GM12878 (cell line): ENCODE data around the gene KCNQ1. TPM values are rescaled to one million over a fixed set of nuclear protein-coding genes. Genes with fewer than 3 reads are reported as not detected.

Experiments
- ATAC-seq: fragments of 200-7000 bp; cut with Tn5 transposase; 3 replicates; pipeline ENCODE4 v1.9.1; 2020; ENCODE audit warnings: mild to moderate bottlenecking, moderate library complexity
- BruUV-seq: library from RNA; stranded (reverse); fragments of 400-500 nt; replicated peaks from 2 replicates; lab custom pipeline; 2021; lab: Mats Ljungman, UMichigan
- CTCF ChIA-PET: fragments of 300-600 bp; sonication (Branson Sonifier 250); formaldehyde crosslinking; extraction: SDS; loops from one replicate; lab custom pipeline; 2021; ENCODE audit warnings: inconsistent platforms; lab: Yijun Ruan, JAX
- POLR2A ChIA-PET: fragments of 350-600 bp; formaldehyde crosslinking; extraction: SDS; loops from one replicate; lab custom pipeline; 2021; ENCODE audit warnings: inconsistent platforms; lab: Charles Lee
- RAD21 ChIA-PET: fragments of 300-600 bp; sonication (Branson Sonifier 250); formaldehyde crosslinking; loops from one replicate; lab custom pipeline; 2023; ENCODE audit warnings: antibody characterized with exemption; ENCODE audit not compliant: unreplicated experiment; lab: Charles Lee
- SMC1A ChIA-PET: fragments of 300-600 bp; sonication (Branson Sonifier 250); formaldehyde crosslinking; loops from one replicate; lab custom pipeline; 2023; ENCODE audit not compliant: unreplicated experiment, uncharacterized antibody; lab: Charles Lee
- DNase-seq: peaks from one replicate; pipeline ENCODE4 v3.0.0-alpha.2; 2011; ENCODE audit warnings: low read depth, low spot score
- FAIRE-seq: peaks from 3 replicates; lab custom pipeline; 2011; peaks lifted over from hg19 to GRCh38; lab: Jason Lieb, UNC
- H2AFZ ChIP-seq: 2 replicates; pipeline ENCODE4 v1.6.0; 2011; ENCODE audit warnings: low read depth, low read length, control low read depth; ENCODE audit not compliant: control insufficient read depth
- H3K27ac ChIP-seq: 2 replicates; pipeline ENCODE4 v1.5.1; 2011; ENCODE audit warnings: control low read depth; ENCODE audit not compliant: control insufficient read depth, insufficient read depth
- H3K27me3 ChIP-seq, 2 experiments: replicated peaks in 1 of 2; 2 replicates each; pipeline versions ENCODE4 v1.6.0 to v1.6.1; 2011; ENCODE audit warnings: low read length in 1 of 2; ENCODE audit not compliant: control insufficient read depth in 2 of 2, insufficient read depth in 2 of 2
- H3K36me3 ChIP-seq, 2 experiments: 2 replicates each; pipeline ENCODE4 v1.5.1; 2011; ENCODE audit warnings: low read length in 1 of 2; ENCODE audit not compliant: control insufficient read depth in 2 of 2, insufficient read depth in 2 of 2
- H3K4me1 ChIP-seq: 2 replicates; pipeline ENCODE4 v1.6.1; 2011; ENCODE audit warnings: mild to moderate bottlenecking, low read length, moderate library complexity, mixed read lengths; ENCODE audit not compliant: control insufficient read depth, insufficient read depth
- H3K4me2 ChIP-seq: 2 replicates; pipeline ENCODE4 v1.6.0; 2011; ENCODE audit warnings: control low read depth; ENCODE audit not compliant: control insufficient read depth, insufficient read depth
- H3K4me3 ChIP-seq: fragments of 200-600 bp; sonication (generic); 2 replicates; pipeline ENCODE4 v1.5.1; 2016
- H3K79me2 ChIP-seq: 2 replicates; pipeline ENCODE4 v1.6.0; 2011; ENCODE audit warnings: low read length; ENCODE audit not compliant: control insufficient read depth, insufficient read depth
- H3K9ac ChIP-seq: 2 replicates; pipeline ENCODE4 v1.8.0; 2011; ENCODE audit warnings: low read length, control low read depth, mixed read lengths; ENCODE audit not compliant: control insufficient read depth, insufficient read depth
- H3K9me3 ChIP-seq: replicated peaks from 3 replicates; pipeline ENCODE4 v1.5.1; 2011; ENCODE audit warnings: mild to moderate bottlenecking, low read length; ENCODE audit not compliant: control insufficient read depth, insufficient read depth
- H4K20me1 ChIP-seq: 2 replicates; pipeline ENCODE4 v1.6.0; 2011; ENCODE audit not compliant: control insufficient read depth, insufficient read depth
- ATF7 ChIP-seq: fragments of 450-650 bp; IDR thresholded peaks from 2 replicates; pipeline ENCODE4 v1.6.1; 2016; ENCODE audit warnings: low read depth, mild to moderate bottlenecking
- HDAC6 ChIP-seq: fragments of 200-600 bp; sonication (generic); IDR thresholded peaks from one replicate; pipeline ENCODE4 v1.8.0; 2017; ENCODE audit warnings: antibody characterized with exemption; ENCODE audit not compliant: unreplicated experiment
- PBX3 ChIP-seq: IDR thresholded peaks from 2 replicates; pipeline ENCODE4 v1.6.1; 2011; ENCODE audit warnings: mild to moderate bottlenecking, low read depth, low read length, moderate library complexity; ENCODE audit not compliant: insufficient replicate concordance
- POLR2A ChIP-seq: IDR thresholded peaks from 2 replicates; pipeline ENCODE4 v1.6.1; 2011; ENCODE audit warnings: low read depth, mild to moderate bottlenecking, low read length
- POU2F2 ChIP-seq: IDR thresholded peaks from 3 replicates; pipeline ENCODE4 v1.6.1; 2011; ENCODE audit warnings: low read depth, mild to moderate bottlenecking, low read length, borderline replicate concordance
- PRDM15 ChIP-seq: fragments of 450-650 bp; formaldehyde crosslinking; IDR thresholded peaks from 2 replicates; pipeline ENCODE4 v1.4.0; 2020; ENCODE audit warnings: mild to moderate bottlenecking, moderate library complexity
- RAD51 ChIP-seq: fragments of 450-650 bp; IDR thresholded peaks from 2 replicates; pipeline ENCODE4 v1.6.1; 2016; ENCODE audit warnings: moderate library complexity, mild to moderate bottlenecking, inconsistent platforms
- SPI1 ChIP-seq: IDR thresholded peaks from 2 replicates; pipeline ENCODE4 v1.6.1; 2011; ENCODE audit warnings: low read depth, mild to moderate bottlenecking, low read length, moderate library complexity, borderline replicate concordance; ENCODE audit not compliant: insufficient read depth
- SUPT20H ChIP-seq: IDR thresholded peaks from 2 replicates; pipeline ENCODE4 v1.6.1; 2011; ENCODE audit warnings: low read depth, mild to moderate bottlenecking, low read length, moderate library complexity, borderline replicate concordance; ENCODE audit not compliant: control insufficient read depth
- TARDBP ChIP-seq: IDR thresholded peaks from 2 replicates; pipeline ENCODE4 v1.6.1; 2016; ENCODE audit warnings: borderline replicate concordance
- TCF7 ChIP-seq: IDR thresholded peaks from 2 replicates; pipeline ENCODE4 v1.6.1; 2014; ENCODE audit warnings: antibody characterized with exemption, borderline replicate concordance
- WGBS: methylation state at CpG from one replicate; pipeline ENCODE4 v1.1.6; 2016; ENCODE audit warnings: low lambda C conversion rate; ENCODE audit not compliant: insufficient replicate concordance, insufficient coverage; ENCODE audit errors: missing lambda C conversion rate; 5-methylcytosine and 5-hydroxymethylcytosine counted together
- in situ Hi-C: fragments of 300-500 bp; cut with MboI; formaldehyde crosslinking; loops from 9 replicates; pipeline ENCODE4 v1.14.3; 2018; ENCODE audit warnings: mixed read lengths
- intact Hi-C: fragments of 100-400 bp; cut with micrococcal nuclease; formaldehyde crosslinking; loops from one replicate; pipeline ENCODE4 v1.14.2; 2022; ENCODE audit not compliant: unreplicated experiment
- polyA plus RNA-seq, 11 experiments: library from polyadenylated mRNA; depleted of rRNA in 4 of 11; unstranded in 6 of 11; stranded (reverse) in 5 of 11; fragments of >200 nt; fragmentation: Nextera tagmentation in 4 of 11; fragmentation: Illumina TruSeq in 1 of 11; extraction: Ambion mirVana in 4 of 11; extraction: Trizol in 1 of 11; gene quantifications; 1 replicate in 1 of 11; 2 replicates in 10 of 11; pipeline versions ENCODE4 v1.2.1 to v1.2.3, GENCODE V29; 2011 to 2016; ENCODE audit warnings: inconsistent platforms in 2 of 11, missing spikeins in 2 of 11, low read depth in 1 of 11
- total RNA-seq, 4 experiments: library from RNA; depleted of rRNA in 3 of 4; stranded (reverse); fragments of >200 nt in 3 of 4; fragmentation: Illumina TruSeq in 1 of 4; extraction: Trizol in 1 of 4; gene quantifications; 2 replicates each; pipeline versions ENCODE4 v1.2.1 to v1.2.3, GENCODE V29; 2013 to 2021
- TF ChIP-seq, protein P1 (sequence below): fragments of 450-650 bp; IDR thresholded peaks from 2 replicates; pipeline ENCODE4 v1.6.1; 2016; ENCODE audit warnings: mild to moderate bottlenecking

KCNQ1 gene
- total and polyA plus RNA-seq, 10 of the 15 experiments (the other 5 are each of a cell fraction or from before 2014, with no cell fraction given) = 0.03 to 0.15 (median 0.12) TPM; not detected in 7

DNA sequence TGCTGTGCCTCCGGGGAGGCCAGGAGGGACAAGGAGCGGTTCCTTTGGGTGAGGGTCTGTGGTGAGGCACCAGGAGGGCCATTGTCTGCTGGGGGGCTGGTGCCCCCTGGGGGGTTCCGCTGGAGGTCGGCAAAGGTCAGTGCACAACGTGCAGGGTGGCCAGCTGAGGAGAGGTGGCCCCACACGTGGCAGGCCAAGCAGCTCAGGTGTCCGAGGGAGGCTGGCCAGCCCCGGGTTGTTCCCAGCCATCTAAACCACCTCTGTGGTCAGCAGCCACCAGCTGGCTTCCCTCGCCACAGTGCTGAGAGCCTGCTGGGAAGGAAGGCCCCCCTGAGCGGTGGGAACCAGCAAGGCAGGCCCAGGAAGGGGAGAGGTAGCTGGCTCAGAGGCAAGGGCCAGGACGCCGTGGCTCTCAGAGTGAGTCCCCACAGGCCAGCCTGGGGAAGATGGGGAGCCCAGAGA lies 40.0 kb upstream of the KCNQ1 start:
- POLR2A ChIA-PET = no interaction called here
- SMC1A ChIA-PET = no interaction called here
- intact Hi-C loops (loop anchor here (5.0 kb wide), 1 partner anchor 552 kb away; the partner anchor contains the start of gene LSP1), in situ Hi-C loops (no loop called here)
- Histone ChIP-seq H4K20me1 (no peaks in the 10 kb centered on the region), H3K9ac (no peak overlapping the region), H3K4me3 (no peak overlapping the region), H3K27me3 (no peaks in the 10 kb centered on the region), H3K79me2 (peaks cover 19% of the 10 kb centered on the region), H3K36me3 (peaks cover 2 to 5% of the 10 kb centered on the region in 2 experiments; a peak in 3 of 4 replicates), H3K4me1 (peaks cover 10% of the 10 kb centered on the region), H3K27ac (no peak overlapping the region), H3K9me3 (no peaks in the 10 kb centered on the region), H2AFZ (no peak overlapping the region), H3K4me2 (no peak overlapping the region)
- ATAC-seq = no peak
- FAIRE-seq = no peak
- RAD21 ChIA-PET = no interaction called here
- CTCF ChIA-PET = interaction anchor here (1.3 kb wide), 1 partner anchor 100 kb away, joined by 5 read pairs; no protein-coding TSS in a partner anchor
- no peak for DNase-seq
- peak; percentile 39; the same call in 1 of the 2 replicates for TF ChIP-seq POLR2A
- TF ChIP-seq RAD51 = no peak
- TF ChIP-seq, protein P1, sequence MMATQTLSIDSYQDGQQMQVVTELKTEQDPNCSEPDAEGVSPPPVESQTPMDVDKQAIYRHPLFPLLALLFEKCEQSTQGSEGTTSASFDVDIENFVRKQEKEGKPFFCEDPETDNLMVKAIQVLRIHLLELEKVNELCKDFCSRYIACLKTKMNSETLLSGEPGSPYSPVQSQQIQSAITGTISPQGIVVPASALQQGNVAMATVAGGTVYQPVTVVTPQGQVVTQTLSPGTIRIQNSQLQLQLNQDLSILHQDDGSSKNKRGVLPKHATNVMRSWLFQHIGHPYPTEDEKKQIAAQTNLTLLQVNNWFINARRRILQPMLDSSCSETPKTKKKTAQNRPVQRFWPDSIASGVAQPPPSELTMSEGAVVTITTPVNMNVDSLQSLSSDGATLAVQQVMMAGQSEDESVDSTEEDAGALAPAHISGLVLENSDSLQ = no peak
- no TSS peak for BruUV-seq
- WGBS = 75% methylated on average over 12 of the region's 12 CpGs

- ChIA-PET CTCF (no interaction called here), SMC1A (no interaction called here), RAD21 (no interaction called here), POLR2A (no interaction called here)
- Histone ChIP-seq H3K36me3 (peaks cover 2 to 5% of the 10 kb centered on the region in 2 experiments; a peak in 3 of 4 replicates), H3K79me2 (peaks cover 9% of the 10 kb centered on the region), H3K9me3 (no peaks in the 10 kb centered on the region), H3K4me2 (no peak overlapping the region), H3K9ac (no peak overlapping the region), H3K4me1 (peaks cover 9% of the 10 kb centered on the region), H3K4me3 (no peak overlapping the region), H3K27me3 (no peaks in the 10 kb centered on the region), H4K20me1 (no peaks in the 10 kb centered on the region), H3K27ac (no peak overlapping the region), H2AFZ (no peak overlapping the region)
- intact Hi-C loops = no loop called here
- WGBS = 30% methylated on average over 8 of the region's 14 CpGs
- in situ Hi-C loops = no loop called here
- FAIRE-seq = no peak
- DNase-seq = no peak
- no TSS peak for BruUV-seq
- ATAC-seq = no peak
- TF ChIP-seq POU2F2 (no peak), SUPT20H (no peak), TCF7 (no peak), SPI1 (no peak), PRDM15 (CRISPR knock-in tag) (no peak), HDAC6 (no peak), ATF7 (no peak), TARDBP (no peak), PBX3 (no peak)
These were observed 38.4 kb upstream of the KCNQ1 start for GRCh38 chr11:2406451-2406850.
